Pancreas (tissue), 10 donors: Measurements from ENCODE around the gene NXT1. TPM values are rescaled to one million over a fixed set of nuclear protein-coding genes. Genes with fewer than 3 reads are reported as not detected.

Experiments used
- ATAC-seq, 4 donors: fragments of 200-7000 bp; cut with Tn5 transposase; one replicate each; pipeline versions ENCODE4 v1.8.0 to v1.9.1; 2020; ENCODE audit warnings: mild to moderate bottlenecking in 4 of 4, moderate library complexity in 4 of 4
- DNase-seq, 6 donors: peaks; one replicate each; pipeline ENCODE4 v3.0.0-alpha.2; 2020
- FAIRE-seq: peaks from 2 replicates; lab custom pipeline; 2012; peaks lifted over from hg19 to GRCh38; lab: Jason Lieb, UNC
- H3K27ac ChIP-seq, 4 donors: fragments of 200-600 bp; sonication (generic); 1 replicate in 3 of 4; 2 replicates in 1 of 4; pipeline versions ENCODE4 v1.5.0 to v1.8.0; 2020
- H3K27me3 ChIP-seq, 4 donors: fragments of 200-600 bp; one replicate each; pipeline ENCODE4 v1.8.0; 2021
- H3K36me3 ChIP-seq, 3 donors: fragments of 200-600 bp; sonication (generic) in 1 of 3; one replicate each; pipeline versions ENCODE4 v1.5.0 to v1.8.0; 2020 to 2021
- H3K4me1 ChIP-seq, 3 donors: fragments of 200-600 bp; one replicate each; pipeline ENCODE4 v1.8.0; 2021
- H3K4me3 ChIP-seq, 4 donors: fragments of 200-600 bp; sonication (generic) in 2 of 4; one replicate each; pipeline versions ENCODE4 v1.5.0 to v1.8.0; 2020 to 2021
- H3K9me3 ChIP-seq, 4 donors: fragments of 200-600 bp; one replicate each; pipeline ENCODE4 v1.8.0; 2021
- CTCF ChIP-seq, 4 donors: fragments of 200-600 bp; sonication (generic) in 3 of 4; IDR thresholded peaks; one replicate each; pipeline versions ENCODE4 v1.5.0 to v1.8.0; 2021; ENCODE audit warnings: antibody characterized with exemption in 4 of 4
- WGBS, 2 donors: extraction: QIAGEN DNeasy Blood & Tissue Kit; methylation state at CpG; one replicate each; pipeline ENCODE4 v1.1.7; 2013; 5-methylcytosine and 5-hydroxymethylcytosine counted together
- intact Hi-C, 3 donors: fragments of 100-400 bp; cut with DNase I; formaldehyde crosslinking; loops; one replicate each; pipeline versions ENCODE4 v1.11.1 to v1.14.2; 2022
- polyA plus RNA-seq, 2 donors: library from polyadenylated mRNA; stranded (reverse); fragments of 200-250 nt; gene quantifications; one replicate each; pipeline ENCODE4 v1.2.3, GENCODE V29; 2013
- total RNA-seq, 6 donors: library from RNA; stranded (reverse); fragmentation: NEBNext Ultra II Directional in 4 of 6; extraction: Animal tissue kit (Norgen Biotek cat#: 25700) in 4 of 6; gene quantifications; one replicate each; pipeline versions ENCODE4 v1.2.1 to v1.2.4, GENCODE V29; 2021 to 2023
- donor health status: healthy with polysubstance abuse.
- donor health status: DM: no; HTN: no; CAD: no; lungs with moderate emphysema.
- donor health status: DM: no; HTN: no; CAD: no.
- donor health status: control.
- donor health status: control.
- donor health status: Bipolar disorder and iron deficiency.
- donor health status: DM: yes; HTN: yes; CAD: no.
- donor health status: DM: no; HTN: no; CAD: no.
- donor health status: DM: no; HTN: no; CAD: no.
- donor health status: DM: yes; HTN: yes; CAD: no.

Gene NXT1
- total and polyA plus RNA-seq, 8 donors: 4.2 to 9.6 (median 7.4) TPM

DNA sequence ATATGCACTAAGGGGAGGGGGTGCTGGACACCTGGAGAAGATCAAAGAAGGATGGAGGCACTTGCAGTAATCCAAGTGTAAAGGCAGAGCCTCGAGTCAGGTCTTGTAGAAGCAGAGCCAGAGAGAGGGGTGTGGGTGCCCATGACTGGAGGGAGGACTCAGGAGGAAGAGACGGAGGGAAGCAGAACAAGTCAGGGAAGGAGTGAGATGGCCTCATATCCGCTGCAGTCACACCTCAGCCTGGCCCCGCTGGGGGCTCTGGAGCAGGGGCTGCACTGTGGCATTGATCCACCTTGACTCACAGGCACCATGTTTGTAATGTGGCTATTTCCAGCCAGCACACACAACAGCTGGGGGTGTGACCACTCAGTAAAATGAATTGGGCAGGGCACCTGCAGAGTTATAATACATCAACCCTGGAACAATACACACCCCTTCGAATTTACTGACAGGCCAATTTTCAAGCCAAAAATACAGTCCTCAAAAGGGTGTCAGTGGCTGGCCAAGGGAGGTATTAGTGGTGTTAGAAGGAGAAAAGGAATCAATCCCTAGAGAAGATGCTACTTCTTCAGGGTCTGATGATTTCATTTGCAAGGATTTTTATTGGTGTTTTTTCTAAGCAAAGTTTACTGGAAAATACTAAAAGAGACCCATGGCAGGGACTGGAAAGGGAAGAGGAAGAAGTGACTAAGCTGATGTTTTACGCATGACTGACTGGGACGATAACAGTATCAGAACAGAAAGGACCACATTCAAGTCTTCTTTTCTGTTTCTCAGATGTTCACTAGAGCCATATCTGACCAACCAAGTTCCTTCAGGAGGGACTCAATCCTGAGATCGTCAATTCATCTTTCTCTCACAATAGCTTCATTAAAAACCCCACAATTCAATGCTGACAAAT, 18.9 kb upstream of the NXT1 start:
- no peak for TF ChIP-seq CTCF (IDR thresholded peaks at IDR 0.05)
- H3K36me3 ChIP-seq: no peaks in the 10 kb centered on the region
- ATAC-seq (no peak), DNase-seq (no peak), FAIRE-seq (no peak)
- H3K4me3 ChIP-seq: no peak overlapping the region
- no peak overlapping the region for H3K27ac ChIP-seq
- intact Hi-C loops: no loop called here
- no peaks in the 10 kb centered on the region for H3K4me1 ChIP-seq
- no peaks in the 10 kb centered on the region for H3K27me3 ChIP-seq
- 57 to 64% methylated on average over 8 of the region's 8 CpGs for WGBS, 2 donors
- no peaks in the 10 kb centered on the region for H3K9me3 ChIP-seq

DNA sequence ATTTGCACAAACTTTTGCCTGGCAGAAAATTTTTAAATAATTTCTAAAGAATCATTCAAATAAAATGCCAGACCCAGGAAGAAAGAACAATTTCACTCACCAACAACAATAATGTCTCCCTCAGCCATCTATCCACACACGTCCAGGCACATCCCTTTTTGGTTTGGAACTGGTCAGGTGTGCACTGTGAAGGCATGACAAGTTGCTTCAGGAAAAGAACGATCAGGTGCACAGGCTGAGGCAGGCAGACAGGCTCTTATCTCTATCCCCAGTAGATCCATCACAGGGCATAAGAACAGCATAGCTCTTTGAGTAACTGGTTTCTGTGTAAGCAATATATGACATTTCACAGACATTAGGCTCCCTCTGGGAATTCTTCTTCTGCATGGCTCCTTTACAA, 18.1 kb upstream of the NXT1 start:
- no peak for TF ChIP-seq CTCF (IDR thresholded peaks at IDR 0.05)
- H3K4me1 ChIP-seq: no peaks in the 10 kb centered on the region
- H3K9me3 ChIP-seq: no peaks in the 10 kb centered on the region
- H3K27me3 ChIP-seq: no peaks in the 10 kb centered on the region
- H3K36me3 ChIP-seq: no peaks in the 10 kb centered on the region
- no peak for ATAC-seq
- no peak for FAIRE-seq
- no peak for DNase-seq
- intact Hi-C loops: no loop called here
- H3K4me3 ChIP-seq: no peak overlapping the region
- no peak overlapping the region for H3K27ac ChIP-seq
- WGBS, 2 donors: 25 to 26% methylated on average over 2 of the region's 2 CpGs

GRCh38 chr20:23334111-23334510, 16.5 kb upstream of the NXT1 start:
- no peak for ATAC-seq
- H3K9me3 ChIP-seq: no peaks in the 10 kb centered on the region
- H3K36me3 ChIP-seq: no peaks in the 10 kb centered on the region
- no peak for DNase-seq
- no peak for FAIRE-seq
- no peak overlapping the region for H3K4me3 ChIP-seq
- no peaks in the 10 kb centered on the region for H3K27me3 ChIP-seq
- intact Hi-C loops: no loop called here
- TF ChIP-seq CTCF (IDR thresholded peaks at IDR 0.05): no peak
- no peaks in the 10 kb centered on the region for H3K4me1 ChIP-seq
- no peak overlapping the region for H3K27ac ChIP-seq
- WGBS, 2 donors: 43 to 55% methylated on average over 3 of the region's 3 CpGs

DNA sequence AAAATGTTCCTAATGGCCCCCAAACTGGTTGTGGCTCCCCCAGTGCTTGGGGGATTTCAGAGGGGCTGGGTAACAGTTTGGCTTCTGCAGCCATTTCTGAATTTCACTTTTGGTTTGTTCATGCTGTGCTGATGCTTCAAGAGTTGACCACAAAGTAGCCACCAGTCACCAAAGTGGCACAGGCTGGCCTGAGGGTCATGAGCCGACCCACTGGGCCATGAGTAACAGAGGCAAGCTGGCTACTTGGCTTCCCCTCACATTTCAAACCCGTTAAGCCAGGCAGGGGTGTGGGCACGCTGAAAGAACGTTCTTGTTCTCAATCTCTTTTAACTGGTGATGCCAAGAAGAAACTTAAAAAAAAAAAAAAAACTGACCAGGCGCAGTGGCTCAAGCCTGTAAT, 15.1 kb upstream of the NXT1 start:
- DNase-seq (no peak), FAIRE-seq (no peak), ATAC-seq (no peak)
- H3K9me3 ChIP-seq: no peaks in the 10 kb centered on the region
- H3K36me3 ChIP-seq: no peaks in the 10 kb centered on the region
- intact Hi-C loops: loop anchor here in 1 of 3 donors (5.0 kb wide), 1 partner anchor 648 kb away; no protein-coding TSS in a partner anchor
- H3K27ac ChIP-seq: no peak overlapping the region
- no peak for TF ChIP-seq CTCF (IDR thresholded peaks at IDR 0.05)
- H3K4me3 ChIP-seq: no peak overlapping the region
- H3K27me3 ChIP-seq: no peaks in the 10 kb centered on the region
- H3K4me1 ChIP-seq: no peaks in the 10 kb centered on the region
- WGBS, 2 donors: 82 to 89% methylated on average over 5 of the region's 5 CpGs

DNA sequence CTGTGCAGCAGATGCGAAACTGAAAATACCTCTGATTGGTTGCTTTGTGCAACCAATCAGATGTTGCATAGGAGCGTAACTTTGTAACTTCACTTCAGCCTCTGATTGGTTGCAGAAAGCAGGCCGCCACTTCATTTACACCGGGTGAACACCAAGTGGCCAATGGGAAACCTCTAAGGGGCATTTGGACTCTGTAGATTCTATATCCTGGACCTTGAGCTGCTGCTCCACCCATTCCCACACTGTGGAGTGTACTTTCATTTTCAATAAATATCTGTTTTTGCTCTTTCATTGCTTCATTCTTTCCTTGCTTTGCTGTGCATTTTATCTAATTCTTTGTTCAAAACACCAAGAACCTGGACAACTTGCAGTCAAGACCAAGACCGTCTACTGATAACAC, 14.1 kb upstream of the NXT1 start:
- Histone ChIP-seq H3K4me1 (no peaks in the 10 kb centered on the region), H3K27me3 (no peaks in the 10 kb centered on the region), H3K27ac (no peak overlapping the region), H3K4me3 (no peak overlapping the region), H3K36me3 (no peaks in the 10 kb centered on the region), H3K9me3 (no peaks in the 10 kb centered on the region)
- 82 to 85% methylated on average over 5 of the region's 5 CpGs for WGBS, 2 donors
- intact Hi-C loops: loop anchor here in 1 of 3 donors (5.0 kb wide), 1 partner anchor 649 kb away; no protein-coding TSS in a partner anchor
- ATAC-seq: no peak
- TF ChIP-seq CTCF (IDR thresholded peaks at IDR 0.05): no peak
- FAIRE-seq: no peak
- DNase-seq: no peak
